Activated T-cell treated with anti-CD3 and anti-CD28 coated beads, Interleukin-2, amount 50 U/mL, for 72 hours (primary cell): Measurements from ENCODE around the gene TLE7. TPM values are rescaled to one million over a fixed set of nuclear protein-coding genes. Genes with fewer than 3 reads are reported as not detected.

Source experiments
- ATAC-seq, 2 donors: fragments of 150-1000 bp; cut with Tn5 transposase; replicated peaks in 1 of 2; 2 replicates each; pipeline ENCODE4 v1.10.0; 2021; ENCODE audit warnings: moderate library complexity in 2 of 2, mild to moderate bottlenecking in 1 of 2
- DNase-seq, 2 donors: peaks; one replicate each; pipeline ENCODE4 v3.0.0; 2021 to 2022; ENCODE audit warnings: mixed read lengths in 1 of 2
- H3K27ac Mint-ChIP-seq: one replicate; pipeline ENCODE4 v1.8.0; 2022; ENCODE audit warnings: mild to moderate bottlenecking, moderate library complexity, mixed read lengths
- H3K27me3 Mint-ChIP-seq: one replicate; pipeline ENCODE4 v1.8.0; 2022; ENCODE audit warnings: low read depth, mixed read lengths
- H3K36me3 Mint-ChIP-seq, 2 donors: one replicate each; pipeline ENCODE4 v1.8.0; 2022; ENCODE audit warnings: mixed read lengths in 2 of 2, mild to moderate bottlenecking in 1 of 2; ENCODE audit not compliant: insufficient read depth in 2 of 2
- H3K4me1 Mint-ChIP-seq: one replicate; pipeline ENCODE4 v1.8.0; 2022; ENCODE audit warnings: low read depth, mixed read lengths
- H3K4me3 Mint-ChIP-seq, 2 donors: one replicate each; pipeline ENCODE4 v1.8.0; 2022; ENCODE audit warnings: mild to moderate bottlenecking in 2 of 2, mixed read lengths in 2 of 2, moderate library complexity in 2 of 2
- H3K9me3 Mint-ChIP-seq, 2 donors: one replicate each; pipeline ENCODE4 v1.8.0; 2022; ENCODE audit warnings: mixed read lengths in 2 of 2
- total RNA-seq, 2 donors: library from RNA; stranded (reverse); gene quantifications; one replicate each; pipeline ENCODE4 v1.2.3, GENCODE V29; 2022

TLE7 gene
- total RNA-seq, 2 donors from 2014 or later, result not detected

DNA sequence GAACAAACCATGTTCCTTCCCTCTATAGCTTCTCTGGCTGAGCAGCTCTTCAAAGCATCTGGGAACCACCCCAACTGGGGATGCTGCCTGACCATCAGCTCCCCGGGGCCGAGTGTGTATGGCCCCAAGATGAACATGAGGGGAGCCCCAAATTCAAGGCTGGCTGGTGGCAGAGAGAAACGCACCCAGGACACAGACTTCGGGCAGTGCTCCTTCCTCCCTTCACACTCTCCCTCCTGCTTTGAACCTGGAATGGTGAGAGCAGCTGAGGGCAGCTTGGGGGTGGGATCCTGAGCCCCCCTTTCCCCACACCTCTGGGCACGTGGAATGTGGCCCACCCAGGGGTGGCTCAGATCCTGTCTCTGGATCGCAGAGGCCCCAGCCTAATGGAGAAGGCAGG, 17.2 kb downstream of the TLE7 start:
- Mint-ChIP-seq H3K27ac (no peak overlapping the region), H3K36me3 (no peaks in the 10 kb centered on the region), H3K4me1 (peaks cover 9% of the 10 kb centered on the region), H3K9me3 (peaks cover 0 to 3% of the 10 kb centered on the region in 2 donors), H3K27me3 (peaks cover 35% of the 10 kb centered on the region), H3K4me3 (no peak overlapping the region)
- DNase-seq (no peak), ATAC-seq (no peak)

DNA sequence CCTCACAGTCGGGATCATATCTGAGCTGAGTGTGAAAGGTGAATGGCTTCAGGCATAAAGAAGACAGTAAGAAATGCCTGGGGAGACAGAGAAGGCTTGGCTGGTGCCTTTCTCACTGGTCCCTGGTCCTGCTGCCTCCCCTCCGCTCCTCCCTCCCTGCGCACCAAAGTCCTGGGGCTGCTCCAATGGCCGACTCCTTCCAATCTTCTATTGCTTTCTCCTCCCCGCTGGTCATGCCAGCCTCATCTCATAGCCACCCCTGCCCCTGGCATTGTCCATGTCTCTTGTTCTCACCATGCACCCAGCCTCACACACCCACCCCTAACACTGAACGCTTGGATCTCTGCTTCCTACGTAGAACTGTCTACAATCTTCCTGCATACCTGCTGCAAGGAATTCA, 18.0 kb downstream of the TLE7 start:
- H3K27me3 Mint-ChIP-seq, result peaks cover 35% of the 10 kb centered on the region
- H3K27ac Mint-ChIP-seq, result no peak overlapping the region
- H3K4me1 Mint-ChIP-seq, result peaks cover 9% of the 10 kb centered on the region
- H3K4me3 Mint-ChIP-seq, result no peak overlapping the region
- ATAC-seq (no peak), DNase-seq (no peak)
- peaks cover 0 to 1% of the 10 kb centered on the region in 2 donors for H3K9me3 Mint-ChIP-seq
- H3K36me3 Mint-ChIP-seq, result no peaks in the 10 kb centered on the region

DNA sequence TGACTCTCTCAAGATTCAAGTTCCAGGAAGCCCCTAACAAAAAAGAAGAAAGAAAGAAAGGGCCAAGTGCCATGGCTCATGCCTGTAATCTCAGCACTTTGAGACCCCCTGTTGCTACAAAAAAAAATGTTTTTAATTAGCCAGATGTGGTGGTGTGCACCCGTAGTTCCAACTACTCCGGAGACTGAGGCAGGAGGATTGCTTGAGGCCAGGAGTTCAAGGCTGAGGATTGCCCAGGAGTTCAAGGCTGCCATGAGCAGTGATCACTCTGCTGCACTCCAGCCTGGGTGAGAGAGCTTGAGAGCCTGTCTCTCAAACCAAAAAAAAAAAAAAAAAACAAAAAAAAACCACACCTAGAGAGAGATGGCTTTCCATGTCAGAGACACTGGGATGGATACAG, 18.8 kb downstream of the TLE7 start:
- Mint-ChIP-seq H3K27ac (no peak overlapping the region), H3K27me3 (peaks cover 41% of the 10 kb centered on the region), H3K36me3 (no peaks in the 10 kb centered on the region), H3K4me3 (no peak overlapping the region), H3K4me1 (peaks cover 9% of the 10 kb centered on the region), H3K9me3 (no peaks in the 10 kb centered on the region)
- DNase-seq (no peak), ATAC-seq (no peak)

DNA sequence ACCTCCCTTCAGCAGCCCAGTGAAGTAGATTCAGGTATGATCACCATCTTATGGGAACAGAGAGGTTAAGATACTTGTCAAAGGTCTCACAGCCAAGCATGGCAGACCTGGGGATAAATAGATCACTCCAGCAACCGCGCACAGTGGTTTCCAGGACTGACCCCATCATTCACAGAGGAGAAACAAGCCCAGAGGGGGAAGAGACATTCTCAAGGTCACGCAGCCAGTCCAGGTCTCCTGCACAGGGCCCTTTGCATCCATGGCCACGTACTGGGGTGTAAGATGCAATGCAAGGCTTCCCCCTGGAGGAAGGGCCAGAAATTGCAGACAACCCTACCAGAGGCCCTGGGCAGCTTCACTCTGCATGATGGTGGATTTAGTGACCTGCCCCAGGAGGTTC, 19.9 kb downstream of the TLE7 start:
- Mint-ChIP-seq H3K4me1 (peaks cover 9% of the 10 kb centered on the region), H3K4me3 (no peak overlapping the region)

DNA sequence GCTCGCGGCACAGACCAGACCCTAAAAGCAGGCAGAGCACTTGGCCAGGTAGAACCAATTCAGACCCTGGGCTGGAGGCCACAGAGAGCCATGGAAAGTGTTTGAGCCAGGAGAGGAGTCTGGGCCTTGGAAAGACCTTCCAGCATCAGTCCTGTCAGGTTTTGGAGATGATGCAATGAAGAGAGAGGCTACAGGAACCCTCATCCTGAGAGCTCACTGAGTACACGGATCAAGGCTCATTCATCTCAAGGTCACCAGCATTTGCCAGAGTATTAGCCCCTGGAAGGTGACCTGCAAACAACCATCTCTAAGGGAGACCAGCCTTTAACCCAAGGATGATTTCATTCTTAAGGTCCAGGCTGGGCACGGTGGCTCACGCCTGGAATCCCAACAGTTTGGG, 27.8 kb downstream of the TLE7 start:
- Mint-ChIP-seq H3K4me3 (no peak overlapping the region), H3K36me3 (no peaks in the 10 kb centered on the region), H3K27me3 (peaks cover 40% of the 10 kb centered on the region), H3K4me1 (peaks cover 10% of the 10 kb centered on the region), H3K9me3 (no peaks in the 10 kb centered on the region), H3K27ac (no peak overlapping the region)
- ATAC-seq, result no peak
- no peak for DNase-seq

More for the DNA sequence above, 19.9 kb downstream of the TLE7 start:
- Mint-ChIP-seq H3K27ac (no peak overlapping the region), H3K36me3 (no peaks in the 10 kb centered on the region), H3K27me3 (peaks cover 37% of the 10 kb centered on the region), H3K9me3 (no peaks in the 10 kb centered on the region)
- no peak for ATAC-seq
- DNase-seq, result peak; percentile 42 to 45

- no peak overlapping the region for H3K4me3 Mint-ChIP-seq
- H3K9me3 Mint-ChIP-seq, result no peaks in the 10 kb centered on the region
- H3K27me3 Mint-ChIP-seq, result peaks cover 41% of the 10 kb centered on the region
- no peak for ATAC-seq
- peaks cover 10% of the 10 kb centered on the region for H3K4me1 Mint-ChIP-seq
- no peak overlapping the region for H3K27ac Mint-ChIP-seq
- no peak for DNase-seq
- H3K36me3 Mint-ChIP-seq, result no peaks in the 10 kb centered on the region
Measured at GRCh38 chr16:71413341-71413740, 28.5 kb downstream of the TLE7 start.

DNA sequence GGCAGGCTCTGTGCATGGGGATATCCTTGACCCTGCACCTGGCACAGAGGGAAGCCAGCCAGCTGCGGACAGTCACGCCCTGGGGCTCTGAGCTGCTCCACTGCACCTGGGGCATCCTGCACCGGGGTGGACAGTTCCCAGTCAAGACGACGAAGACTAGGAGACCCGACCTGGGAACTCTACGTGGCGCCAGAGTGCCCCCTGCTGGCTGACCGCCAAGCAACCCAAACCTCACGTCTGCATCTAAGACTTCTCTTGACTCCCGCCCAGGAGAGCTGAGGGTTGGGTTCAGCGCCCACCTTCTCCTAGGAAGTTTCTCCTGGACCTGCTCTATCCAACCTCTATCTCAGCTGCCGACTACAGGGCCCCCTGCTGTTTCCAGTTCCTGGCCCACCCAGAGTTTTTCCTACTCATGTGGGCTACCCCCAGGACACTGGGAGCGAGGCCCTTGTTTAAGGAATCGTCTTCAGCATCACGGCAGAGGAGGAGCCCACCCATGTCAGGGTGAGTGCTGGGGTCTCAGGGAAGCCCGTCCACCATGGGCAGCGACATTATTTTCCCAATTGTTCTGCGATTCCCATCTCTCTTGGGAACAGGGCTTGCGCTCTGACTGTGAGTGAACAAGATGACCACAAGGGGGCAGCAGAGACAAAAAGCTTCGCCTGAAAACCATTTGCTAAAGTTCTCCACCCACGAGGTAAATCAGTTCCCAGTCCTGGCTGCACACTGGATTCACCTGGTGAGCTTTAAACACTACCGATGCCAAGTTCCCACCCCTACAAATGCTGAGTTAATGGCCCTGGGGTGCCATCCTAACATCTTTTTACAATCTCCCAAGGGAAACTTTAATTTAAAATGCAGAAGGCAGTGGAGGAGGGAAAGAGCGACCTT, 29.3 kb downstream of the TLE7 start:
- H3K27ac Mint-ChIP-seq, result no peak overlapping the region

DNA sequence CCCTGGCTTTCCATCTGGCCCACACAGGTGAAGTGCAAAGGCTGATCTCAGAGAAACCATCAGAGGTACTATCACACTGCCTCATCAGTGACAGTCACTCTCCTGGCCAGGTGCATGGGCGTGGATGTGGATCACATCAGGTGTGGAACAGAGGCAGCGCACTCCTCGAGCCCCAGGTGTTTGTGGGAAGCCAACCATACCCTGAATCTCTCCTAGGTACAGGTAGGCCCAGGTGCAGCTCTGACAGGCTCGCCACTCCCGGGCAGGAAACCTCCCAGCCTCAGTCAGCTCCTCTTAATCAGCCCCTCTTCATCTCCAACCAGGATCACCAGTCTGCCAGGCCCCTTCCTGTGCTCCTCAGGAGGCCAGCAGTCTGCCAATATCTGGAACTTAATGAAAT, 31.7 kb downstream of the TLE7 start:
- H3K9me3 Mint-ChIP-seq, result no peaks in the 10 kb centered on the region
- H3K4me3 Mint-ChIP-seq, result no peak overlapping the region
- DNase-seq (no peak), ATAC-seq (no peak)
- H3K36me3 Mint-ChIP-seq, result no peaks in the 10 kb centered on the region
- no peak overlapping the region for H3K27ac Mint-ChIP-seq
- H3K27me3 Mint-ChIP-seq, result peaks cover 37% of the 10 kb centered on the region
- H3K4me1 Mint-ChIP-seq, result peaks cover 10% of the 10 kb centered on the region

More for the DNA sequence above, 29.3 kb downstream of the TLE7 start:
- Mint-ChIP-seq H3K4me3 (peak overlapping the region in 1 of 2 donors; percentile 24), H3K36me3 (no peaks in the 10 kb centered on the region), H3K4me1 (peaks cover 10% of the 10 kb centered on the region), H3K9me3 (no peaks in the 10 kb centered on the region), H3K27me3 (peaks cover 47% of the 10 kb centered on the region)
- peak; percentile 71 to 79 for ATAC-seq
- peak; percentile 65 to 72 for DNase-seq

GRCh38 chr16:71409011-71409775, 32.7 kb downstream of the TLE7 start:
- H3K4me3 Mint-ChIP-seq, result no peak overlapping the region
- ATAC-seq (no peak), DNase-seq (no peak)
- no peaks in the 10 kb centered on the region for H3K9me3 Mint-ChIP-seq
- no peaks in the 10 kb centered on the region for H3K36me3 Mint-ChIP-seq
- H3K27me3 Mint-ChIP-seq, result peaks cover 37% of the 10 kb centered on the region
- no peak overlapping the region for H3K27ac Mint-ChIP-seq
- peaks cover 10% of the 10 kb centered on the region for H3K4me1 Mint-ChIP-seq

DNA sequence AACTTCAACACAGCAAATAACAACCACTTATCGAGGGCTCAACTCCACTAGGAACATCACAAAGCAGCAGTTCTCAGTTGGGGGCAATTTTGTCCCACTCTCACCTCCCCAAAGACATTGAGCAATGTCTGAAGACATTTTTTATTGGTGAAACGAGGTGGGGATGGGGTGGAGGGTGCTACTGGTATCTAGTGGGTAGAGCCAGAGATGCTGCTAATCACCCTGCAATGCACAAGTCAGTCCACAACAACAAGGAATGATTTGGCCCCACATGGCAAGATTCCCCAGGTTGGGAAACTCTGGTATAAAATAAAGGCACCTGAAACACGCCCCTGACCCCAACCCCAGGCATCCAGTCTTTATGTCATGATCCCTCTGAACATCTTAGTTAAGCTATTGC, 33.3 kb downstream of the TLE7 start:
- Mint-ChIP-seq H3K4me1 (peaks cover 10% of the 10 kb centered on the region), H3K4me3 (no peak overlapping the region), H3K27me3 (peaks cover 37% of the 10 kb centered on the region), H3K27ac (no peak overlapping the region), H3K36me3 (no peaks in the 10 kb centered on the region), H3K9me3 (no peaks in the 10 kb centered on the region)
- no peak for ATAC-seq
- no peak for DNase-seq

DNA sequence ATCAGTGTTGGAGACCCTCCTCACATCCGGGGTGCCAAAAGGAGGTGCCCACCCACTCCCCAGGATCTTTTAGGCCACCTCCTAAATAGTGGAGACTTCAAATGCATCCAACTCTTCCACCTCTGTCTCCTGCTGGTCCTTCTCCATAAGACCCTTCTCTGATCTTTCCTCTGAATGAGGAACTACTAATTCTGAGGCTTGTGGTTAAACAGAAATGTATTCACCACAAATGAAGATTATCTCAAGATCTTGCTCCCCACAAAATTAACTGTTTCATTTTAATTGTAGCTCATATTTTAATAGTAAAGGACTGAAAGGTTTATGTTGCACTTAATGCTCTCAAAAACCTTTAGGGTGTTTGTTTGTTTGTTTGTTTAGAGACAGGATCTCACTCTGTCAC, 34.1 kb downstream of the TLE7 start:
- H3K4me3 Mint-ChIP-seq, result no peak overlapping the region
- no peaks in the 10 kb centered on the region for H3K9me3 Mint-ChIP-seq
- no peak overlapping the region for H3K27ac Mint-ChIP-seq

DNA sequence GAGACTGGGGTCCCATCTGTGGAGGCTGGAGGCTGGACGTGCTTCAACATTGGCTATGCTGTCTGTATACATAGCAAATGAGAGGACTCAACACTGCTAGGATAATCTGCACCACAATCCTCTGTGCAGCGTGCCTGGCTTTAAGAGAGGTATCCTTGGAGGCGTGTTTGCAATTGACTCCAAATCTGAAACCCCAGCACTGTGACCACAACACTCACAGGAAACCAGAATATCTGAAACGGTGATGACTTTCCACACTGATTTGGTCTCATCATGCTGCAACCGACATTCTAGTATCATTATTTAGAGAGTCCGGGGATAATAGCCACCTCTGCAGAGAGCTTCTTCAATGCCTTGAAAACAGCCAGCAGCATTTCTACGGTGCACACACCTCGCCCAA, 35.1 kb downstream of the TLE7 start:
- peaks cover 37% of the 10 kb centered on the region for H3K27me3 Mint-ChIP-seq
- no peak for DNase-seq
- ATAC-seq, result no peak
- H3K36me3 Mint-ChIP-seq, result no peaks in the 10 kb centered on the region
- H3K4me3 Mint-ChIP-seq, result no peak overlapping the region
- H3K9me3 Mint-ChIP-seq, result no peaks in the 10 kb centered on the region
- H3K4me1 Mint-ChIP-seq, result no peaks in the 10 kb centered on the region
- no peak overlapping the region for H3K27ac Mint-ChIP-seq

More for the DNA sequence above, 34.1 kb downstream of the TLE7 start:
- peaks cover 37% of the 10 kb centered on the region for H3K27me3 Mint-ChIP-seq
- H3K4me1 Mint-ChIP-seq, result peaks cover 7% of the 10 kb centered on the region
- H3K36me3 Mint-ChIP-seq, result no peaks in the 10 kb centered on the region
- no peak for ATAC-seq
- no peak for DNase-seq

GRCh38 chr16:71406316-71406715, 35.5 kb downstream of the TLE7 start:
- DNase-seq (no peak), ATAC-seq (no peak)
- Mint-ChIP-seq H3K27ac (no peak overlapping the region), H3K4me1 (no peaks in the 10 kb centered on the region), H3K4me3 (no peak overlapping the region), H3K9me3 (no peaks in the 10 kb centered on the region), H3K36me3 (no peaks in the 10 kb centered on the region), H3K27me3 (peaks cover 34% of the 10 kb centered on the region)
